Coronary artery (tissue), 2 donors: ENCODE measurements around the gene CALY.
A peak's percentile ranks its signal among the peaks of the same experiment; 100 is the strongest.
"Not testable (repeated sequence)": the region's sequence is repeated elsewhere in the genome, so short reads cannot be mapped to it uniquely, and the experiment has no call there.

Source experiments
- DNase-seq: peaks from one replicate; pipeline ENCODE4 v3.0.0-alpha.2; 2017; ENCODE audit warnings: low spot score
- H3K27ac ChIP-seq, 2 donors: fragments of 200-600 bp; sonication (generic); one replicate each; pipeline ENCODE4 v1.5.1; 2016 to 2019
- H3K4me3 ChIP-seq: fragments of 200-600 bp; sonication (generic); 2 replicates; pipeline ENCODE4 v1.5.1; 2016; ENCODE audit warnings: mild to moderate bottlenecking, moderate library complexity
- CTCF ChIP-seq: fragments of 200-600 bp; sonication (generic); IDR thresholded peaks from one replicate; pipeline ENCODE4 v1.5.1; 2019; ENCODE audit warnings: antibody characterized with exemption

Gene CALY

GRCh38 chr10:133373174-133374090 lies 36.7 kb upstream of the CALY start, which contains the start of gene ECHS1:
Gene ECHS1 (minus strand): TSS chr10:133373354. CDS start chr10:133373333, 21 bp downstream.
- no peak for TF ChIP-seq CTCF
- peak; percentile 95 for DNase-seq
- Histone ChIP-seq H3K4me3 (peak within 1 kb of the TSS; percentile 98), H3K27ac (peak within 1 kb of the TSS; percentile 75 to 96)

GRCh38 chr10:133372507-133372906 lies 35.8 kb upstream of the CALY start:
- Histone ChIP-seq H3K27ac (peak overlapping the region in 1 of 2 donors; percentile 96), H3K4me3 (peak overlapping the region; percentile 98)
- no peak for TF ChIP-seq CTCF
- no peak for DNase-seq

- H3K27ac ChIP-seq, result no peak overlapping the region
- H3K4me3 ChIP-seq, result no peak overlapping the region
- no peak for TF ChIP-seq CTCF
- DNase-seq, result no peak
Observed at GRCh38 chr10:133370030-133370786, 33.5 kb upstream of the CALY start.

- H3K4me3 ChIP-seq, result no peak overlapping the region
- no peak for TF ChIP-seq CTCF
- DNase-seq, result no peak
- H3K27ac ChIP-seq, result no peak overlapping the region
Observed at GRCh38 chr10:133368153-133368552, 31.5 kb upstream of the CALY start.

GRCh38 chr10:133367461-133367860 lies 30.8 kb upstream of the CALY start:
- not testable (repeated sequence) for H3K4me3 ChIP-seq, DNase-seq, H3K27ac ChIP-seq

- TF ChIP-seq CTCF, result no peak
- H3K27ac ChIP-seq, result no peak overlapping the region
- H3K4me3 ChIP-seq, result no peak overlapping the region
- no peak for DNase-seq
Observed at GRCh38 chr10:133366751-133367150, 30.1 kb upstream of the CALY start.

- no peak overlapping the region for H3K4me3 ChIP-seq
- no peak for DNase-seq
- H3K27ac ChIP-seq, result no peak overlapping the region
- TF ChIP-seq CTCF, result no peak
Observed at GRCh38 chr10:133366130-133366478, 29.4 kb upstream of the CALY start.
